OCI-LY7 (cell line): Measurements from ENCODE around the gene SNN. TPM values are rescaled to one million over a fixed set of nuclear protein-coding genes. Genes with fewer than 3 reads are reported as not detected.

Experiments used
- total RNA-seq, 2 experiments: library from RNA; depleted of rRNA in 1 of 2; stranded (reverse); fragments of >200 nt in 1 of 2; shearing (Covaris generic) in 1 of 2; gene quantifications; 2 replicates each; pipeline ENCODE4 v1.2.3, GENCODE V29; 2014 to 2022

The SNN gene
- total RNA-seq, 2 experiments from 2014 or later: 27.8 to 31.8 TPM

Other genes with a start within 250 kb of the SNN start
- gene LITAF, start 81.5 kb upstream of the SNN start, total RNA-seq (2014; rRNA removed; shearing (Covaris generic)): 12.2 and 18.4 TPM in 2 replicates
- 34.2 and 43.2 TPM in 2 replicates for gene LITAF, start 81.5 kb upstream of the SNN start, total RNA-seq (2022)
- 79.8 and 96.0 TPM in 2 replicates for gene TXNDC11, start 74.4 kb downstream of the SNN start, total RNA-seq (2014; rRNA removed; shearing (Covaris generic))
- 88.6 and 96.7 TPM in 2 replicates for gene TXNDC11, start 74.4 kb downstream of the SNN start, total RNA-seq (2022)
- gene ZC3H7A, start 128.8 kb downstream of the SNN start, total RNA-seq (2014; rRNA removed; shearing (Covaris generic)): 28.6 and 32.1 TPM in 2 replicates
- gene ZC3H7A, start 128.8 kb downstream of the SNN start, total RNA-seq (2022): 68.6 and 89.0 TPM in 2 replicates
- 104 and 176 TPM in 2 replicates for gene RSL1D1, start 183.1 kb downstream of the SNN start, total RNA-seq (2014; rRNA removed; shearing (Covaris generic))
- gene RSL1D1, start 183.1 kb downstream of the SNN start, total RNA-seq (2022): 229 and 252 TPM in 2 replicates
- 54.3 and 67.2 TPM in 2 replicates for gene GSPT1, start 247.5 kb downstream of the SNN start, total RNA-seq (2014; rRNA removed; shearing (Covaris generic))
- 144 and 146 TPM in 2 replicates for gene GSPT1, start 247.5 kb downstream of the SNN start, total RNA-seq (2022)